NCI-H2196 treated with DMSO at 0.1 percent for 48 hours (cell line): ENCODE data around the gene RAC2.
"Not testable (repeated sequence)": the region's sequence is repeated elsewhere in the genome, so short reads cannot be mapped to it uniquely, and the experiment has no call there.

ENCODE experiments used
- DNase-seq: peaks from one replicate; lab custom pipeline; 2025; ENCODE audit not compliant: unreplicated experiment; lab: John Stamatoyannopoulos, UW

RAC2 gene

DNA sequence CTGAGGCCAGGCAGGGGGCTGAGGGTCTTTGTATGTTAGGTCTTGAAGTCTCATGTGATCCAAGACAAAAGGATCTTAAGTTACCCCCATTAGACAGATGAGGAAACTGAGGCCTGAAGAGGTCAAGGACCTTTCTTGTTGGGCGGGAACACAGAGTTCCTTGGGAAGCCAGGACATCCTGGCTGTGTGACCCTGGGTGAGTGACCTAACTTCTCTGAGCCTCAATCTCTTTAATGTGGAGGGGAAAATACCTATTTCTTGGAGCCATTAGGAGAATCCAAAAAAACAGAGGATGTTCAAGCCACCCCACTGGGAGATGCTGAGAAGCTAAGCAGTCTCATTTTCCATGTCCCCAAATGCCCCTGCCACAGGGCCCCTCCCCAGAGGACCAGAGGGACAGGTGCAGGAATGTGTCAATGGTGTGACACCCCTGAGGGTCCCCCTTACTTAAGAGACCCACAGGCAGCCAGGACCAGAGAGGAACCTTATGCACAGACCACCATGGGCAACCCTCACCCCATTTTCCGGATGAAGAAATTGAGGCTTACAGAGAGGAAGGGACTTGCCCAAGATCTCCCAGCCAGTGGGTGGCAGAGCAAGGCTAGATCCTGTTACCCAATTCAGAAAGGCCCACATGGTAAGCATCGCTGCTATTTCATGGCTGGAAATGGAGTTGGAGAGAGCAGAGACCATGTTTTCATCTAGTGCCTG lies 8.0 kb downstream of the RAC2 start:
- no peak for DNase-seq

DNA sequence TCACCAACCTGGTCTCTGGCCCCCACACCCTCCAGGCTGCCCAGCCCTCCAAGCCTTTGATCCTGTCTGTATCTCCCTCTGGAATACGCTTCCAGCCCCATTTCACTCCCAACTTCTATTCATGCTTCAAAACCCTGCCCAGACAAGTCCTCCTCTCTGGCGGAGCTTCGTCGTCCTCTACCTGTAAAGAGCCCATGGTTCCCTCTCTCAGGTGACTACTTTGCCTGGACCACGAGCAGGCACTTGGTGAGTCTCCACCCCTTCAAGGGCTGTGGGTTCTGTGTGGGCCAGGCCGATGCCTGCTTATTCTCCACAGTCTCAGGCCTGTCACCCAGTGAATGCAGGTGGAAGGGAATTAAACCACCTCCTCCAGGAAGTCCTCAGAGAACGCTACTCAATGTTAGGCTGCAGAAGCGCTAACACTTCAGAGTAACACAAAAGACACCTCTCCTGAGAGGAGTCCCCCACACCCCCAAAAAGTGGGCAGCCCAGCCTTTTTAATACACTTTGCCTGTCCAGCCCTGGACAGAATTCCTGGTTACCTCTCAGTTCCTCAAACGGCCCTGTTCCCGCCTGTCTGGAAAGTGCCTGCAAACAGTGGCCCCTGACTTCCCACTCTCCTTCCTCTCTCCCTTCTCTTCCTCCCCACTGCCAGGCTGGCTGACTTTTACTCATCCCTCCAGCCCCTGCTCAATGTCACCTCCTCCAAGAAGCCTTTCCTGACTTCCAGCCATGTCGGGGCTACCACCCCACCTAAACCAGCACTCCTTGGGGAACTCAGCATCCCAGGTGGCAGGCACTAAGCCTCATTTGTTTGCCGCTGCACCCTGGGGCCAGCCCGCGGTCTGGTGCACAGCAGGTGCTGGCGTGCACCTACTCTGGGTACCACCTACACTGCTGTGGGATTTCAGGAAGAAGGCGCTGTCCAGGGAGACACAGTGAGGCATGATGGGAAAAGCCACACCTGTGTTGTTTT lies 9.0 kb downstream of the RAC2 start:
- no peak for DNase-seq

DNA sequence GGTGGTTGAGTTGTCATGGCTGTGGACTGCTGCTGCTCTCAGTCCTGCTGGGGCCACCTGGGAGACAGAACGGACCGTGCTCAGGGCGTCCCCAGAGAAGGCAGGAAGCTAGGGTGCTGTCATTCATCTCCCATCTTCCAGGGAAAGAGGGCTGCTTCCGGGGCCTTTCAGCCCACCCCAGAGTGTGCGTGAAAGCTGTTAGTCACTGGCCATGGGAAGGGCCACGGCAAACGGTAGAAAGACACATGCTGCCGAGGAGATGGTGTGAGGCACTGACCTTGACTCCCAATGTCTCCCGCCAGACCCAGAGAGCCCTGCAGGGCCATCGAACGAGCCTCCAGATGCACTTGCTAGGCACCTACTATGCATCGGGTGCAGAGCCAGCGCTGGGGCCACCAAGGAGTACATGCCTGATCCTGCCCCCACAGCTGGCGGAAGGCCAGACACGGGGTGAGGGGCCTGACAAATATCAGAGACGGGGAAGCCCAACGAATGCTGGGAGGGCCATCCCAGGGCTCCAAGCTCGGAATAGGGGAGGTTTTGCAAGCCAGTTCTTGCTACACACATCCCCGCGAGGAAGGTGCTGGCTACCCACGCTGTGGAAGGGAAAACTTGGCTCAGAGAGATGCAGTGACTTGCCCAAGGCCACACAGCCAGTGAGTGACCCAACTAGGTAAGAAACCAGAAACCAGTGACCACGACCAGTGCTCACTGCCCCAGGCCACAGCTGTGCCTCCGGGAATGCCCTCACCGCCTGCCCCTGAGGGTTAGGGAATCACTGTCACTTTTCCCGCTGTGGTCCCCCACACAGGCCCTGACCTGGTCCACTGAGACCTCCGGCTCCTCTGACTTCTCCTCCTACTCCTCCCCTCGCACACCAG lies 10.1 kb downstream of the RAC2 start:
- no peak for DNase-seq

DNA sequence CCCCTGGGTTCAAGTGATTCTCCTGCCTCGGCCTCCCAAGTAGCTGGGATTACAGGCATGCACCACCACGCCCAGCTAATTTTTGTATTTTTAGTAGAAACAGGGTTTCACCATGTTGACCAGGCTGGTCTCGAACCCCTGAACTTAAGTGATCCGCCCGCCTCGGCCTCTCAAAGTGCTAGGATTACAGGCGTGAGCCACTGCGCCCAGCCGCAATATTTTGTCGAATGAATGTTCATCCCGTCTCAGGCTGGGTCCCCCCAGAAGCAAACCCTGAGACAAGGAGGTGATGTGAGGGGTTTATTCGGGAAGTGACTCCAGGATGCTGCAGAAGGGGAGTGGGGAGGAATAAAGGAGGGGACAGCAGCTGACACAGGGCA lies 10.7 kb downstream of the RAC2 start:
- not testable (repeated sequence) for DNase-seq

DNA sequence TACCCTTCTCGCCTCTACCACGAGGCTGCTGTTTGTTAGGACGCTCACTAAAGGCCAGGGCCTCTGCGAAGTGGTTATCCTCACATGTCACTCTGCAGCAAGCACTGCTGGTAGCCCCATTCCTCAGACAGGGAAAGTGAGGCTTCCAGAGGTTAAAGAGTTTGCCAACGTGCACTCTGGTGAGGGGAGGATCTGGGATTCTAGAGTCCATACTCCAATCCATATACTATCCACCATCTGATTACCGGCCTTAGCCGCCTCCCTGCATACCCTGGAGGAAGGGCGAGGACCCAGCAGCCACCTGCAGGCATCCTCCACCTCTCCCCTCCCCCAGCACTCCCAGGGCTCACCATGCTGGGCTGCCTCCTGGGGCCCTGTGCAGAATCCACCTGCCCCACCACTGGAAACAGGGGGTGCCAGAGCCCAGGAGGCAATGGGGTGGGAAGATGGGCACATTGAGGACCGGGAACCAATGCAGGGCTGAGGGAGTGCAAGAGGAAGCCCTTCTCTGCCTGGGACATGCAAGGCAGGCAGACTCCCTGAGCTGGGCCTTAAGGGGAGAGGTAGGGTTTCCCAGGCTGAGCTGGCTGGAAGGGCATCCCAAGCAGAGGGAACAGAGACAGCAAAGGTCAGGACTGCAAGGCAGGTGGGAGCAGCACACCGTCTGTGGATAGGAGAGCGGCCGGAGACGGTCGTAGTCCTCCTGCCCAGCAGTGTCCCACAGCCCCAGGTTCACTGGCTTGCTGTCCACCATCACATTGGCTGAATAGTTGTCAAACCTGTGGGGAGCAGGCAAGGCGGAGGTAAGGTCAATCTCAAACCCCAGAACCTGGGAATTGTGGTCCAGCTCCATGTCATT lies 11.7 kb downstream of the RAC2 start:
- DNase-seq = no peak

GRCh38 chr22:37231406-37232139 lies 12.5 kb downstream of the RAC2 start:
- DNase-seq = no peak

GRCh38 chr22:37230673-37231405 lies 13.2 kb downstream of the RAC2 start:
- no peak for DNase-seq

- DNase-seq = no peak
These were observed 14.0 kb downstream of the RAC2 start for GRCh38 chr22:37229805-37230672.

- no peak for DNase-seq
These were observed 14.9 kb downstream of the RAC2 start for GRCh38 chr22:37229012-37229804.

DNA sequence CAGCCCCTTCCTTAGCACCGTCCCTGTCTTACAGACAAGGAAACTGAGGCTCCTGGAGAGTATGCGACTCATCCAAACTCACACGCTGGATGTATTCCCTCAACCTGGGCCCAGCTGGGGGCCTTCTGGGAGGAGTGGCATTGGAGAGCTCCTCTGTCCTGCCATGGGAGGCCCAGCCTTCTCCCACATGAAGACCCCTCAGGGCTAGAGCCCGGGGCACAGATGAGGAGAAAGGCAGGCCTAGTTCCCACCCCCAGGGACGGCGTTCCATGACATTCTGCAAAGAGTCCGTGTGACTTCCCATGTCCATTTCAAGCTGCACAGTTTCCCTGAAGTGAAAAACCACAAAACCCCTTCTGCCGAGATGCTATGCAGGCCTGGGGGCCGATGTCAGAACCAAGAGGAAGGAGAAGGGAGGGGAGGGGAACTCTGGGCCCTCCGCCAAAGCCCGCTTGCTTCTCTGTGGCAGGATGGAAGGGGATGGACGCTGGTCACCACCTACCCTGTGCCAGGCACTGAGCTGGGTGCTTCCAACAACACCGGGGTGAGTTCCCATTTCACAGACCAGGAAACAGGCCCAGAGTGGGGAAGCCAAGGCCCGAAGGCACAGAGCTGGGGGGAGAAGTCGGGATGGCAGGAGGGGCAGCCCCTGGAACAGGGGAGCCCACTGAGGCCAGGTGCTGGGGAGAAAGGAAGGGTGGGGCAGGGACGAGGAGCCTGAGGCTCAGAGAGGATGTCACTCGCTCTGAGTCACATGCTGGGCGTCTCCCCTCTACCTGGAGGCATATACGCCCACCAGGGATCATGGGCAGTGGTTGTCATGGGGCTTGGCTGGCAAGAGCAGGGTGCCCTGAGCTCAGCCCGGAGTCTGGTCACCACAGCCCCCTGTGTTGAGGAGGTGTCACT lies 15.7 kb downstream of the RAC2 start:
- no peak for DNase-seq

- DNase-seq = no peak
These were observed 17.6 kb downstream of the RAC2 start for GRCh38 chr22:37226514-37226913.

DNA sequence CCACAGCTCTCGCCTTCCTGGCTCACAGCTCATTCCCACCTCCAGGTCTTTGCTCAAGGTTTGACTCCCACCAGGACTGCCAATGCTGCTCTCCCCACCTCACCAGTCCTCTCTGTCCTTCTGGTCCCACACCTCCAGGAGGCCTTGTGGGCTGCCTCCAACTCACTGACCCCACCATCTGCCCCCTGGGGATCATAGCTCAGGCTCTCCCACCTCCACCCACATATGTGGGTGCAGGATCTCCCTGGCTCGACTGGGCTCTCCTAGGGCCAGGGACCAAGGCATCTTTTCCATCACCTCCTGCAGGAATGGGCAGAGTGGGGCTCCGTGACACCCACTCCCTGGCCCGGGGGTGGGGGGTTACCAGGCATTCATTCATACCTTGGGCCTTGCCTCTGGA lies 18.0 kb downstream of the RAC2 start:
- no peak for DNase-seq

DNA sequence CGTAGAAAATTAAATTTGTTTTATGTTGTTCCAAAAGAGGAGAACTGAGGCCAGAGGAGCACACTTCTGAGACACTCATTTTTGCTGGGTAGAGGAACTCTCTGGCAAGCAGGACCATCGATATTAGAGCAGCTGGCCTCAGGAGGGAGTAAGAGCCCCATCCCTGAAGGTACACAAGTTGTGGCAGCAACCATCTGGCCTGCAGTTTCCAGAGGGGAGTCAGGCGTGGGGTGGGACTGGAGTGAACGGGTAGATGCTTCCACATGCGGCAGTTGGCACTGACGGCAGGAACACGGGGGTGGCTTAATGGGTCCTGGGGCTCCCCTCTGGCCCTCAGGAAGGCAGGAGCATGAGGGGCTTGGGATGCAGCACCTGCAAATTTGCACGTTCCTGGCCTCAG lies 18.6 kb downstream of the RAC2 start:
- no peak for DNase-seq

DNA sequence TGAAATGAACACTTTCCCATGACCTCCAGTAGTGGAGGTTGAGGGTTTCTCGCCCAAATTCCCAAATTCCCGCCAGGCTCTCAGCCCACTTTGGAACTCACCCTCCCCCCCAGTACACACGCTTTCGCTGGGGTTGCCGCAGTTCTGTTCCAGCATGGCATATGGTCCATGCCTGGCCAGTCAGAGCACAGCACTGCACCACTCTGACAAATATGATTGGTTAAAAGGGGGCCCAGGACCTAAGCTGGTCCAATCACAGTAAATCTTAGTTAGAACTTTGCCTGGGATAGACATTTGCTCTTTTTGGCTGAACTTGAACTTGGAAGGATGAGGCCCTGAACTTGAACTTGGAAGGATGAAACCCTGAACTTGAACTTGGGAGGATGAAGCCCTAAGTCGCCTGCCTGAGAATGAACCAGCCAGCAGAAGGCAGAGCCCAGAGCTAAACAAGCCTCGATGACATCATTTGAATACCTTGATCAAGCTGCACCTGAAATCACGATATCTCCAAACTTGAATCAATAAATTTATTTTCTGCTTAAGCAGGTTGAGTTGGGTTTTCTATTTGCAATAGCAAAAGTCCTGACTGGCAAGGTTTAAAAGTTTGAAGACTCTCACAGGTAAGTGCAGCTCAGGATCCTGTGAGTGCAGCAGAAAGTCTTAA lies 19.2 kb downstream of the RAC2 start:
- DNase-seq = no peak

- no peak for DNase-seq
These were observed 20.0 kb downstream of the RAC2 start for GRCh38 chr22:37223965-37224551.
